ENCODE data around the gene NIPBL.

The NIPBL gene

GRCh38 chr5:37112383-37112991 lies 235.9 kb downstream of the NIPBL start:
- DNase-seq (ENCODE audit: insufficient read length, low spot score) (no peak), FAIRE-seq (peak; percentile 48)
- TF ChIP-seq POLR2A (IDR thresholded peaks at IDR 0.05; ENCODE audit: low read depth, low read length) (no peak), POLR2AphosphoS5 (IDR thresholded peaks at IDR 0.05; ENCODE audit: low read depth, low read length) (no peak), POU2F2 (IDR thresholded peaks at IDR 0.05; ENCODE audit: low read depth, low read length) (no peak), TAF1 (IDR thresholded peaks at IDR 0.05; ENCODE audit: low read depth, low read length) (no peak), SPI1 (IDR thresholded peaks at IDR 0.05; ENCODE audit: low read depth, low read length) (no peak), PAX5 (IDR thresholded peaks at IDR 0.05; ENCODE audit: insufficient read depth, low read length, severe bottlenecking) (no peak)
